ENCODE data around the gene LRRC47. TPM values are rescaled to one million over a fixed set of nuclear protein-coding genes. Genes with fewer than 3 reads are reported as not detected.

Gene LRRC47
- total and polyA plus RNA-seq, 2 of the 8 experiments (the other 6 are each of a cell fraction or from before 2014, with no cell fraction given) = 38.3 to 82.4 TPM

GRCh38 chr1:3740042-3740441 is 56.3 kb downstream of the LRRC47 start (continued):
- TF ChIP-seq, protein P1, sequence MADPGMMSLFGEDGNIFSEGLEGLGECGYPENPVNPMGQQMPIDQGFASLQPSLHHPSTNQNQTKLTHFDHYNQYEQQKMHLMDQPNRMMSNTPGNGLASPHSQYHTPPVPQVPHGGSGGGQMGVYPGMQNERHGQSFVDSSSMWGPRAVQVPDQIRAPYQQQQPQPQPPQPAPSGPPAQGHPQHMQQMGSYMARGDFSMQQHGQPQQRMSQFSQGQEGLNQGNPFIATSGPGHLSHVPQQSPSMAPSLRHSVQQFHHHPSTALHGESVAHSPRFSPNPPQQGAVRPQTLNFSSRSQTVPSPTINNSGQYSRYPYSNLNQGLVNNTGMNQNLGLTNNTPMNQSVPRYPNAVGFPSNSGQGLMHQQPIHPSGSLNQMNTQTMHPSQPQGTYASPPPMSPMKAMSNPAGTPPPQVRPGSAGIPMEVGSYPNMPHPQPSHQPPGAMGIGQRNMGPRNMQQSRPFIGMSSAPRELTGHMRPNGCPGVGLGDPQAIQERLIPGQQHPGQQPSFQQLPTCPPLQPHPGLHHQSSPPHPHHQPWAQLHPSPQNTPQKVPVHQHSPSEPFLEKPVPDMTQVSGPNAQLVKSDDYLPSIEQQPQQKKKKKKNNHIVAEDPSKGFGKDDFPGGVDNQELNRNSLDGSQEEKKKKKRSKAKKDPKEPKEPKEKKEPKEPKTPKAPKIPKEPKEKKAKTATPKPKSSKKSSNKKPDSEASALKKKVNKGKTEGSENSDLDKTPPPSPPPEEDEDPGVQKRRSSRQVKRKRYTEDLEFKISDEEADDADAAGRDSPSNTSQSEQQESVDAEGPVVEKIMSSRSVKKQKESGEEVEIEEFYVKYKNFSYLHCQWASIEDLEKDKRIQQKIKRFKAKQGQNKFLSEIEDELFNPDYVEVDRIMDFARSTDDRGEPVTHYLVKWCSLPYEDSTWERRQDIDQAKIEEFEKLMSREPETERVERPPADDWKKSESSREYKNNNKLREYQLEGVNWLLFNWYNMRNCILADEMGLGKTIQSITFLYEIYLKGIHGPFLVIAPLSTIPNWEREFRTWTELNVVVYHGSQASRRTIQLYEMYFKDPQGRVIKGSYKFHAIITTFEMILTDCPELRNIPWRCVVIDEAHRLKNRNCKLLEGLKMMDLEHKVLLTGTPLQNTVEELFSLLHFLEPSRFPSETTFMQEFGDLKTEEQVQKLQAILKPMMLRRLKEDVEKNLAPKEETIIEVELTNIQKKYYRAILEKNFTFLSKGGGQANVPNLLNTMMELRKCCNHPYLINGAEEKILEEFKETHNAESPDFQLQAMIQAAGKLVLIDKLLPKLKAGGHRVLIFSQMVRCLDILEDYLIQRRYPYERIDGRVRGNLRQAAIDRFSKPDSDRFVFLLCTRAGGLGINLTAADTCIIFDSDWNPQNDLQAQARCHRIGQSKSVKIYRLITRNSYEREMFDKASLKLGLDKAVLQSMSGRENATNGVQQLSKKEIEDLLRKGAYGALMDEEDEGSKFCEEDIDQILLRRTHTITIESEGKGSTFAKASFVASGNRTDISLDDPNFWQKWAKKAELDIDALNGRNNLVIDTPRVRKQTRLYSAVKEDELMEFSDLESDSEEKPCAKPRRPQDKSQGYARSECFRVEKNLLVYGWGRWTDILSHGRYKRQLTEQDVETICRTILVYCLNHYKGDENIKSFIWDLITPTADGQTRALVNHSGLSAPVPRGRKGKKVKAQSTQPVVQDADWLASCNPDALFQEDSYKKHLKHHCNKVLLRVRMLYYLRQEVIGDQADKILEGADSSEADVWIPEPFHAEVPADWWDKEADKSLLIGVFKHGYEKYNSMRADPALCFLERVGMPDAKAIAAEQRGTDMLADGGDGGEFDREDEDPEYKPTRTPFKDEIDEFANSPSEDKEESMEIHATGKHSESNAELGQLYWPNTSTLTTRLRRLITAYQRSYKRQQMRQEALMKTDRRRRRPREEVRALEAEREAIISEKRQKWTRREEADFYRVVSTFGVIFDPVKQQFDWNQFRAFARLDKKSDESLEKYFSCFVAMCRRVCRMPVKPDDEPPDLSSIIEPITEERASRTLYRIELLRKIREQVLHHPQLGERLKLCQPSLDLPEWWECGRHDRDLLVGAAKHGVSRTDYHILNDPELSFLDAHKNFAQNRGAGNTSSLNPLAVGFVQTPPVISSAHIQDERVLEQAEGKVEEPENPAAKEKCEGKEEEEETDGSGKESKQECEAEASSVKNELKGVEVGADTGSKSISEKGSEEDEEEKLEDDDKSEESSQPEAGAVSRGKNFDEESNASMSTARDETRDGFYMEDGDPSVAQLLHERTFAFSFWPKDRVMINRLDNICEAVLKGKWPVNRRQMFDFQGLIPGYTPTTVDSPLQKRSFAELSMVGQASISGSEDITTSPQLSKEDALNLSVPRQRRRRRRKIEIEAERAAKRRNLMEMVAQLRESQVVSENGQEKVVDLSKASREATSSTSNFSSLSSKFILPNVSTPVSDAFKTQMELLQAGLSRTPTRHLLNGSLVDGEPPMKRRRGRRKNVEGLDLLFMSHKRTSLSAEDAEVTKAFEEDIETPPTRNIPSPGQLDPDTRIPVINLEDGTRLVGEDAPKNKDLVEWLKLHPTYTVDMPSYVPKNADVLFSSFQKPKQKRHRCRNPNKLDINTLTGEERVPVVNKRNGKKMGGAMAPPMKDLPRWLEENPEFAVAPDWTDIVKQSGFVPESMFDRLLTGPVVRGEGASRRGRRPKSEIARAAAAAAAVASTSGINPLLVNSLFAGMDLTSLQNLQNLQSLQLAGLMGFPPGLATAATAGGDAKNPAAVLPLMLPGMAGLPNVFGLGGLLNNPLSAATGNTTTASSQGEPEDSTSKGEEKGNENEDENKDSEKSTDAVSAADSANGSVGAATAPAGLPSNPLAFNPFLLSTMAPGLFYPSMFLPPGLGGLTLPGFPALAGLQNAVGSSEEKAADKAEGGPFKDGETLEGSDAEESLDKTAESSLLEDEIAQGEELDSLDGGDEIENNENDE (IDR thresholded peaks at IDR 0.05; ENCODE audit: insufficient replicate concordance, low read length) = no peak
- TF ChIP-seq GTF2F1 (IDR thresholded peaks at IDR 0.05; ENCODE audit: borderline replicate concordance, low read depth, low read length) = no peak
- TF ChIP-seq, protein P2, sequence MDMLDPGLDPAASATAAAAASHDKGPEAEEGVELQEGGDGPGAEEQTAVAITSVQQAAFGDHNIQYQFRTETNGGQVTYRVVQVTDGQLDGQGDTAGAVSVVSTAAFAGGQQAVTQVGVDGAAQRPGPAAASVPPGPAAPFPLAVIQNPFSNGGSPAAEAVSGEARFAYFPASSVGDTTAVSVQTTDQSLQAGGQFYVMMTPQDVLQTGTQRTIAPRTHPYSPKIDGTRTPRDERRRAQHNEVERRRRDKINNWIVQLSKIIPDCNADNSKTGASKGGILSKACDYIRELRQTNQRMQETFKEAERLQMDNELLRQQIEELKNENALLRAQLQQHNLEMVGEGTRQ (IDR thresholded peaks at IDR 0.05; ENCODE audit: low read length) = no peak

Data from H1 (cell line).